Spinal cord (tissue), 10 donors: ENCODE data around the gene HTATSF1. TPM values are rescaled to one million over a fixed set of nuclear protein-coding genes. Genes with fewer than 3 reads are reported as not detected.

Experiments
- DNase-seq, 6 donors: peaks; one replicate each; pipeline versions ENCODE4 v3.0.0 to v3.0.0-alpha.2; 2013 to 2015; ENCODE audit warnings: low spot score in 6 of 6, low read depth in 4 of 6
- H3K27ac ChIP-seq: one replicate; pipeline ENCODE4 v1.5.1; 2013; ENCODE audit warnings: low read depth, low read length, control low read depth
- H3K27me3 ChIP-seq: one replicate; pipeline ENCODE4 v1.6.1; 2013; ENCODE audit warnings: low read length; ENCODE audit not compliant: control insufficient read depth, insufficient read depth
- H3K36me3 ChIP-seq: one replicate; pipeline ENCODE4 v1.6.1; 2013; ENCODE audit warnings: low read length; ENCODE audit not compliant: control insufficient read depth, insufficient read depth
- H3K4me1 ChIP-seq: one replicate; pipeline ENCODE4 v1.6.1; 2013; ENCODE audit warnings: low read length; ENCODE audit not compliant: control insufficient read depth, insufficient read depth
- H3K4me3 ChIP-seq: one replicate; pipeline ENCODE4 v1.5.1; 2013; ENCODE audit warnings: low read depth, low read length, control low read depth
- H3K9me3 ChIP-seq: one replicate; pipeline ENCODE4 v1.6.1; 2013; ENCODE audit warnings: low read length; ENCODE audit not compliant: control insufficient read depth, insufficient read depth
- WGBS: methylation state at CpG from one replicate; pipeline ENCODE4 v1.1.5; 2013; ENCODE audit warnings: missing lambda C conversion rate; ENCODE audit not compliant: insufficient coverage; 5-methylcytosine and 5-hydroxymethylcytosine counted together
- long read RNA-seq, 4 donors: transcript quantifications; one replicate each; lab custom pipeline, GENCODE V29; 2026
- polyA plus RNA-seq, 2 donors: library from polyadenylated mRNA; unstranded; fragments of 120-200 nt; gene quantifications; one replicate each; pipeline ENCODE4 v1.2.1, GENCODE V29; 2013; ENCODE audit not compliant: insufficient read length in 2 of 2
- total RNA-seq, 2 donors: library from RNA; depleted of rRNA in 1 of 2; stranded (reverse); fragments of 120-200 nt in 1 of 2; fragments of >200 nt in 1 of 2; gene quantifications; one replicate each; pipeline versions ENCODE4 v1.2.3 to v1.2.4, GENCODE V29; 2013 to 2014
- donor health status: healthy.

Gene HTATSF1
- total RNA-seq = 10 to 100 TPM; 57.7 to 84.8 TPM
- polyA plus RNA-seq = 100 to 1,000 TPM in 1 of 2 donors, 10 to 100 TPM in 1; 98.5 to 132 TPM
- long read RNA-seq, donor 1, transcript HTATSF1-201 (9 exons, 2,775 nt) = major isoform, 35 of 97 reads
- long read RNA-seq, donor 1, transcript HTATSF1-204 (10 exons, 3,019 nt) = minor isoform, 6 of 97 reads
- long read RNA-seq, donor 1, partial matches to known transcripts = 54 of 97 reads
- long read RNA-seq, donor 1, other reads (novel, unspliced or antisense) = 0 of 97 reads
- long read RNA-seq, donor 2, transcript HTATSF1-201 (9 exons, 2,775 nt) = major isoform, 7 of 10 reads
- long read RNA-seq, donor 2, partial matches to known transcripts = 0 of 10 reads
- long read RNA-seq, donor 2, other reads (novel, unspliced or antisense) = 0 of 10 reads
- long read RNA-seq, donor 3, transcript HTATSF1-201 (9 exons, 2,775 nt) = major isoform, 11 of 51 reads
- long read RNA-seq, donor 3, partial matches to known transcripts = 35 of 51 reads
- long read RNA-seq, donor 3, other reads (novel, unspliced or antisense) = 0 of 51 reads
- long read RNA-seq, donor 4, transcript HTATSF1-201 (9 exons, 2,775 nt) = major isoform, 11 of 27 reads
- long read RNA-seq, donor 4, transcript HTATSF1-204 (10 exons, 3,019 nt) = minor isoform, 6 of 27 reads
- long read RNA-seq, donor 4, partial matches to known transcripts = 7 of 27 reads
- long read RNA-seq, donor 4, other reads (novel, unspliced or antisense) = 0 of 27 reads

GRCh38 chrX:136497556-136498052 lies at the start of gene HTATSF1:
TSS of gene HTATSF1 (plus strand) at chrX:136497592. CDS start at chrX:136497685, 93 bp downstream.
- DNase-seq = peak in 1 of 6 donors; percentile 21
- H3K4me1 ChIP-seq = peaks cover 3% of the 10 kb centered on the region
- 35% methylated on average over 26 of the region's 35 CpGs for WGBS
- H3K36me3 ChIP-seq = no peaks in the 10 kb centered on the region
- H3K9me3 ChIP-seq = no peaks in the 10 kb centered on the region
- no peaks in the 10 kb centered on the region for H3K27me3 ChIP-seq
- H3K4me3 ChIP-seq = peak within 1 kb of the TSS; percentile 68
- H3K27ac ChIP-seq = peak within 1 kb of the TSS; percentile 92

GRCh38 chrX:136447968-136448367 lies 49.4 kb upstream of the HTATSF1 start:
- Histone ChIP-seq H3K36me3 (no peaks in the 10 kb centered on the region), H3K9me3 (no peaks in the 10 kb centered on the region), H3K4me1 (no peaks in the 10 kb centered on the region), H3K27me3 (no peaks in the 10 kb centered on the region), H3K4me3 (no peak overlapping the region), H3K27ac (no peak overlapping the region)
- DNase-seq = no peak

- no peak for DNase-seq
- WGBS = 87% methylated on average over 4 of the region's 8 CpGs
- Histone ChIP-seq H3K27ac (no peak overlapping the region), H3K4me3 (no peak overlapping the region), H3K9me3 (no peaks in the 10 kb centered on the region), H3K4me1 (no peaks in the 10 kb centered on the region), H3K36me3 (no peaks in the 10 kb centered on the region), H3K27me3 (no peaks in the 10 kb centered on the region)
These were observed 47.2 kb upstream of the HTATSF1 start for GRCh38 chrX:136450050-136450830.

GRCh38 chrX:136452614-136453013 lies 44.8 kb upstream of the HTATSF1 start:
- DNase-seq = no peak
- Histone ChIP-seq H3K27ac (no peak overlapping the region), H3K36me3 (no peaks in the 10 kb centered on the region), H3K4me1 (no peaks in the 10 kb centered on the region), H3K4me3 (no peak overlapping the region), H3K27me3 (no peaks in the 10 kb centered on the region), H3K9me3 (no peaks in the 10 kb centered on the region)
- no CpG with 5 or more reads among the region's 5 CpGs for WGBS

GRCh38 chrX:136453114-136453513 lies 44.3 kb upstream of the HTATSF1 start:
- Histone ChIP-seq H3K4me3 (no peak overlapping the region), H3K27me3 (no peaks in the 10 kb centered on the region), H3K36me3 (no peaks in the 10 kb centered on the region), H3K27ac (no peak overlapping the region), H3K4me1 (no peaks in the 10 kb centered on the region), H3K9me3 (no peaks in the 10 kb centered on the region)
- no peak for DNase-seq
- no CpG with 5 or more reads among the region's 1 CpG for WGBS

GRCh38 chrX:136453771-136454170 lies 43.6 kb upstream of the HTATSF1 start:
- H3K4me3 ChIP-seq = no peak overlapping the region
- H3K9me3 ChIP-seq = no peaks in the 10 kb centered on the region
- no peaks in the 10 kb centered on the region for H3K36me3 ChIP-seq
- no peaks in the 10 kb centered on the region for H3K4me1 ChIP-seq
- DNase-seq = no peak
- H3K27ac ChIP-seq = no peak overlapping the region
- WGBS = no CpG with 5 or more reads among the region's 1 CpG
- H3K27me3 ChIP-seq = no peaks in the 10 kb centered on the region

GRCh38 chrX:136456133-136456532 lies 41.3 kb upstream of the HTATSF1 start:
- Histone ChIP-seq H3K27me3 (no peaks in the 10 kb centered on the region), H3K27ac (no peak overlapping the region), H3K4me3 (no peak overlapping the region), H3K9me3 (no peaks in the 10 kb centered on the region), H3K4me1 (no peaks in the 10 kb centered on the region), H3K36me3 (no peaks in the 10 kb centered on the region)
- WGBS = 80% methylated on average over 2 of the region's 6 CpGs
- no peak for DNase-seq

- peak in 2 of 6 donors; percentile 2 to 37 for DNase-seq
- no peaks in the 10 kb centered on the region for H3K36me3 ChIP-seq
- no peak overlapping the region for H3K4me3 ChIP-seq
- WGBS = 50% methylated on average over 1 of the region's 5 CpGs
- H3K4me1 ChIP-seq = no peaks in the 10 kb centered on the region
- H3K27ac ChIP-seq = no peak overlapping the region
- no peaks in the 10 kb centered on the region for H3K27me3 ChIP-seq
- H3K9me3 ChIP-seq = no peaks in the 10 kb centered on the region
These were observed 40.0 kb upstream of the HTATSF1 start for GRCh38 chrX:136457303-136457917.

- no peak overlapping the region for H3K27ac ChIP-seq
- no peaks in the 10 kb centered on the region for H3K36me3 ChIP-seq
- no CpG with 5 or more reads among the region's 3 CpGs for WGBS
- H3K4me3 ChIP-seq = no peak overlapping the region
- DNase-seq = no peak
- H3K27me3 ChIP-seq = no peaks in the 10 kb centered on the region
- no peaks in the 10 kb centered on the region for H3K4me1 ChIP-seq
- no peaks in the 10 kb centered on the region for H3K9me3 ChIP-seq
These were observed 32.8 kb upstream of the HTATSF1 start for GRCh38 chrX:136464589-136464988.
